Activated CD4-positive, CD25-positive, alpha-beta regulatory T cell treated with anti-CD3 and anti-CD28 coated beads, Interleukin-2, amount 50 U/mL, for 72 hours (primary cell): ENCODE measurements around the gene OPCML.

ENCODE experiments used
- DNase-seq: peaks from one replicate; pipeline ENCODE4 v3.0.0; 2021

Gene OPCML

GRCh38 chr11:133531971-133532651 is at the start of gene OPCML:
TSS of gene OPCML (minus strand) at chr11:133532501.
- no peak for DNase-seq

- no peak for DNase-seq
These were observed 48.8 kb upstream of the OPCML start for GRCh38 chr11:133581091-133581490.

GRCh38 chr11:133579165-133580031 is 47.1 kb upstream of the OPCML start:
- DNase-seq = no peak

- DNase-seq = no peak
These were observed 45.1 kb upstream of the OPCML start for GRCh38 chr11:133577403-133577802.

- no peak for DNase-seq
These were observed 44.0 kb upstream of the OPCML start for GRCh38 chr11:133576351-133576750.

- DNase-seq = no peak
These were observed 40.8 kb upstream of the OPCML start for GRCh38 chr11:133573081-133573480.

- DNase-seq = no peak
These were observed 38.1 kb upstream of the OPCML start for GRCh38 chr11:133570376-133570775.

GRCh38 chr11:133563505-133564025 is 31.3 kb upstream of the OPCML start:
- no peak for DNase-seq

- DNase-seq = no peak
These were observed 28.2 kb upstream of the OPCML start for GRCh38 chr11:133560472-133560855.

- DNase-seq = no peak
These were observed 27.7 kb upstream of the OPCML start for GRCh38 chr11:133559833-133560471.

- DNase-seq = no peak
These were observed 27.1 kb upstream of the OPCML start for GRCh38 chr11:133559382-133559781.

- DNase-seq = no peak
These were observed 22.7 kb upstream of the OPCML start for GRCh38 chr11:133555034-133555433.

- DNase-seq = no peak
These were observed 21.8 kb upstream of the OPCML start for GRCh38 chr11:133553885-133554740.

GRCh38 chr11:133552938-133553337 is 20.6 kb upstream of the OPCML start:
- DNase-seq = no peak

GRCh38 chr11:133551064-133551463 is 18.8 kb upstream of the OPCML start:
- no peak for DNase-seq

- DNase-seq = no peak
These were observed 17.5 kb upstream of the OPCML start for GRCh38 chr11:133549826-133550225.

- no peak for DNase-seq
These were observed 16.3 kb upstream of the OPCML start for GRCh38 chr11:133548641-133549040.

GRCh38 chr11:133547808-133548494 is 15.7 kb upstream of the OPCML start:
- DNase-seq = no peak

GRCh38 chr11:133545199-133545803 is 13.0 kb upstream of the OPCML start:
- no peak for DNase-seq

GRCh38 chr11:133541720-133542095 is 9.4 kb upstream of the OPCML start:
- DNase-seq = no peak

- no peak for DNase-seq
These were observed 8.9 kb upstream of the OPCML start for GRCh38 chr11:133541021-133541719.
